SK-N-SH treated with all-trans-retinoic acid at 6 μM for 48 hours (cell line): ENCODE data around the gene ULK3.

ENCODE experiments used
- ATAC-seq: fragments of 200-7000 bp; cut with Tn5 transposase; 3 replicates; pipeline ENCODE4 v1.9.1; 2020; ENCODE audit warnings: mild to moderate bottlenecking, moderate library complexity
- ARNTL ChIP-seq: fragments of 450-650 bp; formaldehyde crosslinking; IDR thresholded peaks from 2 replicates; pipeline ENCODE4 v1.5.0; 2020; ENCODE audit warnings: low read depth, mild to moderate bottlenecking, moderate library complexity, borderline replicate concordance
- BACH2 ChIP-seq: fragments of 250-450 bp; sonication (Bioruptor Pico); IDR thresholded peaks from 2 replicates; pipeline ENCODE4 v1.9.0; 2021; ENCODE audit warnings: mild to moderate bottlenecking, borderline replicate concordance
- CSDC2 ChIP-seq: fragments of 250-450 bp; sonication (Bioruptor Pico); IDR thresholded peaks from 2 replicates; pipeline ENCODE4 v1.5.0; 2020; ENCODE audit warnings: mild to moderate bottlenecking, moderate library complexity
- ESRRG ChIP-seq: fragments of 250-450 bp; sonication (Bioruptor Pico); IDR thresholded peaks from 2 replicates; pipeline ENCODE4 v1.6.1; 2021; ENCODE audit warnings: mild to moderate bottlenecking
- GLIS3 ChIP-seq: fragments of 250-450 bp; sonication (Bioruptor Pico); IDR thresholded peaks from 2 replicates; pipeline ENCODE4 v1.5.0; 2020; ENCODE audit warnings: mild to moderate bottlenecking, moderate library complexity
- ISL1 ChIP-seq: fragments of 250-450 bp; sonication (Bioruptor Pico); IDR thresholded peaks from 2 replicates; pipeline ENCODE4 v2.1.2; 2022; ENCODE audit warnings: mild to moderate bottlenecking, moderate library complexity
- OSR1 ChIP-seq: fragments of 250-450 bp; sonication (Bioruptor Pico); IDR thresholded peaks from 2 replicates; pipeline ENCODE4 v1.8.0; 2022; ENCODE audit warnings: moderate library complexity, mild to moderate bottlenecking, inconsistent platforms
- PPARA ChIP-seq: fragments of 250-450 bp; sonication (Bioruptor Pico); IDR thresholded peaks from 2 replicates; pipeline ENCODE4 v1.5.0; 2020; ENCODE audit warnings: mild to moderate bottlenecking, borderline replicate concordance
- RARB ChIP-seq: fragments of 250-450 bp; sonication (Bioruptor Pico); IDR thresholded peaks from 2 replicates; pipeline ENCODE4 v1.8.0; 2021; ENCODE audit warnings: mild to moderate bottlenecking, moderate library complexity
- TCF4 ChIP-seq: fragments of 250-450 bp; sonication (Bioruptor Pico); IDR thresholded peaks from 2 replicates; pipeline ENCODE4 v1.8.0; 2021; ENCODE audit warnings: mild to moderate bottlenecking, moderate library complexity, borderline replicate concordance
- TOX ChIP-seq: fragments of 250-450 bp; sonication (Bioruptor Pico); IDR thresholded peaks from 2 replicates; pipeline ENCODE4 v1.8.0; 2021; ENCODE audit warnings: mild to moderate bottlenecking, moderate library complexity, borderline replicate concordance
- ZC3H10 ChIP-seq: fragments of 250-450 bp; sonication (Bioruptor Pico); IDR thresholded peaks from 2 replicates; pipeline ENCODE4 v1.5.1; 2021; ENCODE audit warnings: mild to moderate bottlenecking, moderate library complexity
- ZFP3 ChIP-seq: fragments of 250-450 bp; sonication (Bioruptor Pico); IDR thresholded peaks from 2 replicates; pipeline ENCODE4 v1.5.0; 2020; ENCODE audit warnings: mild to moderate bottlenecking, moderate library complexity
- ZFP30 ChIP-seq: fragments of 450-650 bp; formaldehyde crosslinking; IDR thresholded peaks from 2 replicates; pipeline ENCODE4 v1.5.0; 2022; ENCODE audit warnings: mild to moderate bottlenecking, moderate library complexity
- ZNF565 ChIP-seq: fragments of 450-650 bp; formaldehyde crosslinking; conservative IDR thresholded peaks from 2 replicates; pipeline ENCODE4 v1.5.0; 2020; ENCODE audit warnings: low read depth, mild to moderate bottlenecking, moderate library complexity
- ZNF70 ChIP-seq: fragments of 450-650 bp; formaldehyde crosslinking; IDR thresholded peaks from 2 replicates; pipeline ENCODE4 v1.5.0; 2020; ENCODE audit warnings: mild to moderate bottlenecking, moderate library complexity
- ZNF8 ChIP-seq: fragments of 450-650 bp; formaldehyde crosslinking; IDR thresholded peaks from 2 replicates; pipeline ENCODE4 v1.5.0; 2020; ENCODE audit warnings: mild to moderate bottlenecking, moderate library complexity
- TF ChIP-seq, protein P1 (sequence below): fragments of 250-450 bp; sonication (Bioruptor Pico); IDR thresholded peaks from 2 replicates; pipeline ENCODE4 v1.8.0; 2020; ENCODE audit warnings: mild to moderate bottlenecking, moderate library complexity, borderline replicate concordance
- TF ChIP-seq, protein P2 (sequence below): fragments of 250-450 bp; sonication (Bioruptor Pico); IDR thresholded peaks from 2 replicates; pipeline ENCODE4 v1.5.1; 2020; ENCODE audit warnings: low read depth, mild to moderate bottlenecking, moderate library complexity
- TF ChIP-seq, protein P3 (sequence below): fragments of 250-450 bp; sonication (Bioruptor Pico); IDR thresholded peaks from 2 replicates; pipeline ENCODE4 v1.5.0; 2020; ENCODE audit warnings: mild to moderate bottlenecking, moderate library complexity
- TF ChIP-seq, protein P4 (sequence below): fragments of 250-450 bp; sonication (Bioruptor Pico); IDR thresholded peaks from 2 replicates; pipeline ENCODE4 v1.8.0; 2021; ENCODE audit warnings: low read depth, mild to moderate bottlenecking, moderate library complexity, borderline replicate concordance
- TF ChIP-seq, protein P5 (sequence below): fragments of 250-450 bp; sonication (Bioruptor Pico); IDR thresholded peaks from 2 replicates; pipeline ENCODE4 v1.5.1; 2021; ENCODE audit warnings: mild to moderate bottlenecking, moderate library complexity

ULK3 gene

DNA sequence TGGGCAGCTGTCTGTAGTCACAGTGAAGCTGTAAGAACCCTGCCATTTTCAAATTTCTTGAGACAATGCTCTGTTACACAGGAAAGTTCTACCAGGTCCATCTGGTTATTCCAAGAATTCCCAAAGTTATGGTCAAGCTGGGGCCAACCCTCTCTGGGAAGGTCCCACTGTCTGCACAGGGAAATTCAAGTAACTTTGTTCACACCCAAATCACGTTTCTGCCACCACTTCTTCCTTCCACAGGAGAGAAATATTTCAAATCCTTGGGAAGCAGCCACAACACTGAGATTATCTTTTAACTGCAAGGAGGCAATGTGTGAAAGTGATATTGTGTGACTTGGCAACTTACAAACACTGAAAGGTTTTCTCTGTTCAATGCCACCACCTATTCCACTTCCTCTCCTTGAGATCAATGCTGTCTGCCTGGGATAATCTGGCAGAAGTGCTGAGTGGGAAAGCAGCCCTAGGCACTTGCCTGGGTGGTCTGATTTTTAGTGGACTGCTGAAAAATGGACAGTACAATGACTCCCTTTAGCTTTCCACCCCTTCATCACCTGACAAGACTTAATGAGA is 24.6 kb upstream of the ULK3 start:
- no peak for ATAC-seq
- TF ChIP-seq, protein P1, sequence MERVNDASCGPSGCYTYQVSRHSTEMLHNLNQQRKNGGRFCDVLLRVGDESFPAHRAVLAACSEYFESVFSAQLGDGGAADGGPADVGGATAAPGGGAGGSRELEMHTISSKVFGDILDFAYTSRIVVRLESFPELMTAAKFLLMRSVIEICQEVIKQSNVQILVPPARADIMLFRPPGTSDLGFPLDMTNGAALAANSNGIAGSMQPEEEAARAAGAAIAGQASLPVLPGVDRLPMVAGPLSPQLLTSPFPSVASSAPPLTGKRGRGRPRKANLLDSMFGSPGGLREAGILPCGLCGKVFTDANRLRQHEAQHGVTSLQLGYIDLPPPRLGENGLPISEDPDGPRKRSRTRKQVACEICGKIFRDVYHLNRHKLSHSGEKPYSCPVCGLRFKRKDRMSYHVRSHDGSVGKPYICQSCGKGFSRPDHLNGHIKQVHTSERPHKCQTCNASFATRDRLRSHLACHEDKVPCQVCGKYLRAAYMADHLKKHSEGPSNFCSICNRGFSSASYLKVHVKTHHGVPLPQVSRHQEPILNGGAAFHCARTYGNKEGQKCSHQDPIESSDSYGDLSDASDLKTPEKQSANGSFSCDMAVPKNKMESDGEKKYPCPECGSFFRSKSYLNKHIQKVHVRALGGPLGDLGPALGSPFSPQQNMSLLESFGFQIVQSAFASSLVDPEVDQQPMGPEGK (CRISPR knock-in tag): no peak
- TF ChIP-seq, protein P2, sequence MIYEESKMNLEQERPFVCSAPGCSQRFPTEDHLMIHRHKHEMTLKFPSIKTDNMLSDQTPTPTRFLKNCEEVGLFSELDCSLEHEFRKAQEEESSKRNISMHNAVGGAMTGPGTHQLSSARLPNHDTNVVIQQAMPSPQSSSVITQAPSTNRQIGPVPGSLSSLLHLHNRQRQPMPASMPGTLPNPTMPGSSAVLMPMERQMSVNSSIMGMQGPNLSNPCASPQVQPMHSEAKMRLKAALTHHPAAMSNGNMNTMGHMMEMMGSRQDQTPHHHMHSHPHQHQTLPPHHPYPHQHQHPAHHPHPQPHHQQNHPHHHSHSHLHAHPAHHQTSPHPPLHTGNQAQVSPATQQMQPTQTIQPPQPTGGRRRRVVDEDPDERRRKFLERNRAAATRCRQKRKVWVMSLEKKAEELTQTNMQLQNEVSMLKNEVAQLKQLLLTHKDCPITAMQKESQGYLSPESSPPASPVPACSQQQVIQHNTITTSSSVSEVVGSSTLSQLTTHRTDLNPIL (CRISPR knock-in tag): no peak
- TF ChIP-seq CSDC2 (no peak), TOX (CRISPR knock-in tag) (no peak), ZNF70 (CRISPR knock-in tag) (no peak), ZFP30 (CRISPR knock-in tag) (no peak), ZC3H10 (CRISPR knock-in tag) (no peak), BACH2 (CRISPR knock-in tag) (no peak), ARNTL (CRISPR knock-in tag) (no peak), ESRRG (CRISPR knock-in tag) (no peak), RARB (CRISPR knock-in tag) (no peak), ZFP3 (CRISPR knock-in tag) (no peak), OSR1 (CRISPR knock-in tag) (no peak), GLIS3 (no peak), ZNF565 (CRISPR knock-in tag) (no peak), TCF4 (CRISPR knock-in tag) (no peak), PPARA (CRISPR knock-in tag) (no peak)
- TF ChIP-seq, protein P3, sequence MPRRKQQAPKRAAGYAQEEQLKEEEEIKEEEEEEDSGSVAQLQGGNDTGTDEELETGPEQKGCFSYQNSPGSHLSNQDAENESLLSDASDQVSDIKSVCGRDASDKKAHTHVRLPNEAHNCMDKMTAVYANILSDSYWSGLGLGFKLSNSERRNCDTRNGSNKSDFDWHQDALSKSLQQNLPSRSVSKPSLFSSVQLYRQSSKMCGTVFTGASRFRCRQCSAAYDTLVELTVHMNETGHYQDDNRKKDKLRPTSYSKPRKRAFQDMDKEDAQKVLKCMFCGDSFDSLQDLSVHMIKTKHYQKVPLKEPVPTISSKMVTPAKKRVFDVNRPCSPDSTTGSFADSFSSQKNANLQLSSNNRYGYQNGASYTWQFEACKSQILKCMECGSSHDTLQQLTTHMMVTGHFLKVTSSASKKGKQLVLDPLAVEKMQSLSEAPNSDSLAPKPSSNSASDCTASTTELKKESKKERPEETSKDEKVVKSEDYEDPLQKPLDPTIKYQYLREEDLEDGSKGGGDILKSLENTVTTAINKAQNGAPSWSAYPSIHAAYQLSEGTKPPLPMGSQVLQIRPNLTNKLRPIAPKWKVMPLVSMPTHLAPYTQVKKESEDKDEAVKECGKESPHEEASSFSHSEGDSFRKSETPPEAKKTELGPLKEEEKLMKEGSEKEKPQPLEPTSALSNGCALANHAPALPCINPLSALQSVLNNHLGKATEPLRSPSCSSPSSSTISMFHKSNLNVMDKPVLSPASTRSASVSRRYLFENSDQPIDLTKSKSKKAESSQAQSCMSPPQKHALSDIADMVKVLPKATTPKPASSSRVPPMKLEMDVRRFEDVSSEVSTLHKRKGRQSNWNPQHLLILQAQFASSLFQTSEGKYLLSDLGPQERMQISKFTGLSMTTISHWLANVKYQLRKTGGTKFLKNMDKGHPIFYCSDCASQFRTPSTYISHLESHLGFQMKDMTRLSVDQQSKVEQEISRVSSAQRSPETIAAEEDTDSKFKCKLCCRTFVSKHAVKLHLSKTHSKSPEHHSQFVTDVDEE (CRISPR knock-in tag): no peak
- TF ChIP-seq, protein P4, sequence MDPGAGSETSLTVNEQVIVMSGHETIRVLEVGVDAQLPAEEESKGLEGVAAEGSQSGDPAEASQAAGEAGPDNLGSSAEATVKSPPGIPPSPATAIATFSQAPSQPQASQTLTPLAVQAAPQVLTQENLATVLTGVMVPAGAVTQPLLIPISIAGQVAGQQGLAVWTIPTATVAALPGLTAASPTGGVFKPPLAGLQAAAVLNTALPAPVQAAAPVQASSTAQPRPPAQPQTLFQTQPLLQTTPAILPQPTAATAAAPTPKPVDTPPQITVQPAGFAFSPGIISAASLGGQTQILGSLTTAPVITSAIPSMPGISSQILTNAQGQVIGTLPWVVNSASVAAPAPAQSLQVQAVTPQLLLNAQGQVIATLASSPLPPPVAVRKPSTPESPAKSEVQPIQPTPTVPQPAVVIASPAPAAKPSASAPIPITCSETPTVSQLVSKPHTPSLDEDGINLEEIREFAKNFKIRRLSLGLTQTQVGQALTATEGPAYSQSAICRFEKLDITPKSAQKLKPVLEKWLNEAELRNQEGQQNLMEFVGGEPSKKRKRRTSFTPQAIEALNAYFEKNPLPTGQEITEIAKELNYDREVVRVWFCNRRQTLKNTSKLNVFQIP (CRISPR knock-in tag): no peak
- TF ChIP-seq, protein P5, sequence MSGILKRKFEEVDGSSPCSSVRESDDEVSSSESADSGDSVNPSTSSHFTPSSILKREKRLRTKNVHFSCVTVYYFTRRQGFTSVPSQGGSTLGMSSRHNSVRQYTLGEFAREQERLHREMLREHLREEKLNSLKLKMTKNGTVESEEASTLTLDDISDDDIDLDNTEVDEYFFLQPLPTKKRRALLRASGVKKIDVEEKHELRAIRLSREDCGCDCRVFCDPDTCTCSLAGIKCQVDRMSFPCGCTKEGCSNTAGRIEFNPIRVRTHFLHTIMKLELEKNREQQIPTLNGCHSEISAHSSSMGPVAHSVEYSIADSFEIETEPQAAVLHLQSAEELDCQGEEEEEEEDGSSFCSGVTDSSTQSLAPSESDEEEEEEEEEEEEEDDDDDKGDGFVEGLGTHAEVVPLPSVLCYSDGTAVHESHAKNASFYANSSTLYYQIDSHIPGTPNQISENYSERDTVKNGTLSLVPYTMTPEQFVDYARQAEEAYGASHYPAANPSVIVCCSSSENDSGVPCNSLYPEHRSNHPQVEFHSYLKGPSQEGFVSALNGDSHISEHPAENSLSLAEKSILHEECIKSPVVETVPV (CRISPR knock-in tag): no peak

DNA sequence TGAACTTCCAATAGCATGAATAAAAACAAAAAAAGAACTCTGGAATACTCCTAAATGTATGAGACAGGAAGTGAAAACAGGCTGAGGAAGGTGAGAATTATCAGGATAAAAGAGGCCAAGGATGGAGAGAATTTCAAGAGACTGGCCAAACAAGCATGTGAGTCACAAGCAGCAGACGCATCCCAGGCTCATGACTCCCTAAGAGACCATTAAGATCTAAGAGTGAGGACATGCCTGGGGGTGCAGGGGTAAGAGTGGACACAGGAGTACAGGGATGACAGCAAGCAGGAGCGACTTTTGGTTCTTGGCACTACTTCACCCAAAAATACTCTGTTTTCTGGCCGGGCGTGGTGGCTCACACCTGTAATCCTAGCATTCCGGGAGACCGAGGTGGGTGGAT is 23.1 kb upstream of the ULK3 start:
- TF ChIP-seq ISL1: no peak
- no peak for TF ChIP-seq PPARA (CRISPR knock-in tag)
- peak; percentile 70 for ATAC-seq

DNA sequence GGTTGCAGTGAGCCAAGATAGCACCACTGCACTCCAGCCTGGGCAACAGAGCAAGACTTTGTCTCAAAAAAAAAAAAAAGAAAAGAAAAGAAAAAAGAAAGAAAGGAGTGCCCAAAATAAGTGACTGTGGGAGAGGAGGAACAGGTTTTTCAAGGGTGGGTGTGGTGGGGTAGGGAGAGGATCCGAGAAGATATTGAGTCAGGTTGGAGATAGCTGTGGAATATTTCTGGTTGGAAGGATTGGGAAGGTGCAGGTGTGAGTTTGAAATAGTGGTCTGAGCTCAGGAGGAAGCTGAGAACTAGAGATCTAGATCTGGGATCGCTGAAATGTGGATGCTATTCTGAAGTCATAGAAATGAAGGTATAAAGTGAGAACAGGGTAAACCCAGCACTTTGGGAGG is 22.4 kb upstream of the ULK3 start:
- no peak for ATAC-seq
- TF ChIP-seq ZC3H10 (CRISPR knock-in tag) (no peak), ZNF8 (CRISPR knock-in tag) (no peak), ZFP3 (CRISPR knock-in tag) (no peak), ZFP30 (CRISPR knock-in tag) (no peak), ESRRG (CRISPR knock-in tag) (no peak), GLIS3 (no peak), RARB (CRISPR knock-in tag) (no peak), ZNF70 (CRISPR knock-in tag) (no peak), TCF4 (CRISPR knock-in tag) (no peak), ISL1 (no peak), OSR1 (CRISPR knock-in tag) (no peak), ARNTL (CRISPR knock-in tag) (no peak)
- TF ChIP-seq, protein P5 (CRISPR knock-in tag): no peak
- TF ChIP-seq, protein P3 (CRISPR knock-in tag): no peak
